T-helper 2 cell treated with Interferon-gamma antibody and Interleukin-4, amounts not matched to agents 100 ng/mL and 5 ng/mL, for 36 hours (primary cell): ENCODE measurements around the gene TNIK. TPM values are rescaled to one million over a fixed set of nuclear protein-coding genes. Genes with fewer than 3 reads are reported as not detected.

Source experiments
- intact Hi-C: fragments of 100-400 bp; cut with micrococcal nuclease; formaldehyde crosslinking; loops from one replicate; pipeline ENCODE4 v1.15.1; 2023
- total RNA-seq: library from RNA; stranded (reverse); gene quantifications from 2 replicates; pipeline ENCODE4 v1.2.3, GENCODE V29; 2022

TNIK gene
- total RNA-seq, 1 donor from 2014 or later = 73.1 TPM

- intact Hi-C loops = no loop called here
Measured at GRCh38 chr3:171064461-171064860, 395.7 kb downstream of the TNIK start.

GRCh38 chr3:171061749-171062148, 398.5 kb downstream of the TNIK start:
- intact Hi-C loops = no loop called here

GRCh38 chr3:171059978-171060377, 400.2 kb downstream of the TNIK start:
- intact Hi-C loops = no loop called here

DNA sequence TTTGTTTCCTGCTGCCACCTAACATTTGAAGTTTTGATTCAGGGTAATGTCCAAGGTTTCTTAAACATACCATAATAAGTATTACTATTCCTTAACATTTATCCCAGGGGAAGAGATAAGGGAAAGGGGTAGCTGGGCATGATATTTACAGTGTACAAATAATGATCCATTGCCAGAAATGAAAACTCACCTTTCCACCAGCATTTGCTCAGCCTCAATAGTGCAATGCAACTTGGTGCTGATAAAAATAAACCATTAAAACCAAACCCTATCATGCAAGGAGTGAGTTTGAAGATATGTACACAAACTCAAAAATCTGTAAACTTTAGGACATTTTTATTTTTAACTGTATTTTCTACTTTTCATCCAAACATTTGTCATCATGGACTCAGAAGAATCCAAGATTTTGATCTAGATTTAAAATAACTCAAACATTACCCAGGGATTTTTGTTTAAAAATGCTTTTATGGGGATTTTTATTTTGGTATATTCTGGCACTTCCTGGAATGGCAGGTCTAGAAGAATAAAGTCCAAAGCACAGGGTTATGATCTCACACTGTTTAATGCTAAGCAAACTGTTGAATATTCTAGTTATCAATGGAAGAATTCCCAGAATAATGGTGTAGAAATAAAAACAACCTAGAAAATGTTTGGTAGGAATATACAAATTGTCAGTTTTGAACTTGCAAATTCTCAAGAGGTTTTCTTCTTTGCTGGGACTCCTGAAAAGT, 401.2 kb downstream of the TNIK start:
- intact Hi-C loops = no loop called here

GRCh38 chr3:171058058-171058457, 402.1 kb downstream of the TNIK start:
- intact Hi-C loops = no loop called here

GRCh38 chr3:171057072-171057471, 403.1 kb downstream of the TNIK start:
- intact Hi-C loops = no loop called here

- intact Hi-C loops = no loop called here
Measured at GRCh38 chr3:171056528-171056927, 403.7 kb downstream of the TNIK start.

DNA sequence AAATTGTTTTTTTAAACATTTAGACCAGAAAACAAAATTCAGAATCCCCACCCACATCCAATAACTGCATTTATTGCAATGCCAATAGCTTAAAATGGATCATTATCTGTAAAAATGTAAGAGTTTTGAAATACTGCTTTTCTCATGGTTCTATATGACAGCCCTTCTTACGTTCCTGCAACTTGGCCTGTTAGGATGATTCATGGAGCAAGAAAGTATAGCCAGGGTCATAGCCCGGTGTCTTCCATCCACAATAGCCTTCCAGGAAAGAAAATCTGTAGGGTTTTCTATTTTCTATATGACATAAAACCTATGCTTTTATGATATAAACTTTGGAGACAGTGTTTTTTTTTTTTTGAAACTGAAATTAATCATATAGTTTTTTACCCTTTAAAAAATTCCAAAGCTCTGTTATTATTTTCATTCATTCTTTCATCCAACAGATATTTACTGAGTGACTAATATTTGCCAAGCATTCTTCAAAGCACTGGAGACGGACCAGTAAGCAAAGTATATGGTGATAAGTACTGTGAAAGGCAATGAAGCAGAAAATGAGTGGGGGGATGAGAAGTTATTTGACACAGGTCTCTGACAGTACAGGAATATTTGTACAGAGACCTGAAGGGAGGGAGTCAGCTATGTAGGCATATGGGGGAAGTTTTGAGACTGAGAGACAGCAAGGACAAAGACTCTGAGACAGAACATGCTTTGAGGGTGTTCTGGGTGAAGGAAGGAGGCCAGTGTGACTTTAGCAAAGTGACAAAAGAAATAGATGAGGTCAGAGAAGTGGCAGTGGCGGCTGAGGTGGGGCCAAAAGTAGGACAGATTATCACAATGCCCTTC, 404.6 kb downstream of the TNIK start:
- intact Hi-C loops = no loop called here

GRCh38 chr3:171054921-171055320, 405.3 kb downstream of the TNIK start:
- intact Hi-C loops = no loop called here

- intact Hi-C loops = no loop called here
Measured at GRCh38 chr3:171054231-171054630, 406.0 kb downstream of the TNIK start.

- intact Hi-C loops = loop anchor here (1.0 kb wide), 2 partner anchors 516 to 722 kb away; no protein-coding TSS in a partner anchor
Measured at GRCh38 chr3:171049861-171050444, 410.3 kb downstream of the TNIK start.

DNA sequence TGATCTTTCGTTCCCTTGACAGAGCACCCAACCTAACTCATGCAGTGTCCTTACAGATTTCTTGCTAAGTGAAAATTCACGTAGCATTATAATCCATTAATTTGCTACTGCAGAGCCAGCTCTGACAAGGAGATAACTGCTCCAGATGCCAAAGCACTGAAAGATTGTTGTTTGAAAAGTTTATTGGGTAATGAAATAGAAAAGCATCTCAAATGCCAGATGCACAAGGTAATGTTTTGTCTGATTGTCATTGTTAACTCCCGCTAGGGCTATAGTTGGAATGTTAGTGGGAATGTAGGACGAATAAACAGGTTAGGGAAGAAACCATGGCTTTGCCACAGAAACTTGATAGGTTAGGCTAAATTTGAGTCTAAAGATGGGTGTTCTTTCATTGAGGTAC, 413.4 kb downstream of the TNIK start:
- intact Hi-C loops = no loop called here

DNA sequence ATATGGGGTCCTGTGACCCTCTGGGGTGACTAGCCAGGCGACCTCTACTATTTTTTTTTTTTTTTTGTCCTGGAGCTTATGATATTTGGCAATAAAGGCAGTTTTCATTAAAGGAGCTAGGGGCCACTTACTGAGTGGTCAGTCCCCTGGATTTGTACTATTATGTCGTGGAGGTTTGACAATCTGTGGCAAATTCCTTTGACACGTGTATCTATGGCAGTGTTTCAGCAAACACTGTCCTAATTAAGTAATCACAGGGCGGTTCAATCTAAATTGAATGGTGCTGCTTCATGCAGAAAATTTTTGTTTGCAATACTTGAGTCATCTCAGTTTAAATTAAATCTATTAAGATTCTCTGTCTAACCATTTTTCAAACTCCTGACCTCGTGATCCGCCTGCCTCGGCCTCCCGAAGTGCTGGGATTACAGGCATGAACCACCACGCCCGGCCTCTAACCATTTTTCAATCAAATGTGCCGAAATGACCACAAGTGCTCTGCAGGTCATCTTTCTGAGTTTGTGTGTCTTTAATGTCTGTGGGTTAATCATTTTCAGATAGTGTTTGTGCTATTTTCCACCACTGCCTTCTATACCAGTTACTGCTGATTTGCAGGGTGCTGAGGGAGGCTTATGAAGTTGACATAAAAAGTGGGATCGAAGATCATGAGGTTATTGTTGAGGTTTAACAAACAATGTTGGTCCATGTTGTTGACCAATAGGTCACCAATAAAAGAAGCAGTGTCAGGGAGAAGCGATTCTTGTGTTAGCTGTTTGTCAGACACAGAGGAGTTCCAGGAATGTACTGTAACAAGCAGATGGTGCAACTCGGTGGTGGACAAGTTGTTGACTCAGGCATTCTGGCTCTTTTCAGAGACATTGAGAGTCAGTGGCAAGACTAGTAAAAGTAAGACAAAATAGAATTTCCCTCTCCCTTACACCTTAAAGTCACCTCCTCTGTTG, 415.1 kb downstream of the TNIK start:
- intact Hi-C loops = no loop called here

- intact Hi-C loops = no loop called here
Measured at GRCh38 chr3:171044384-171044783, 415.8 kb downstream of the TNIK start.

DNA sequence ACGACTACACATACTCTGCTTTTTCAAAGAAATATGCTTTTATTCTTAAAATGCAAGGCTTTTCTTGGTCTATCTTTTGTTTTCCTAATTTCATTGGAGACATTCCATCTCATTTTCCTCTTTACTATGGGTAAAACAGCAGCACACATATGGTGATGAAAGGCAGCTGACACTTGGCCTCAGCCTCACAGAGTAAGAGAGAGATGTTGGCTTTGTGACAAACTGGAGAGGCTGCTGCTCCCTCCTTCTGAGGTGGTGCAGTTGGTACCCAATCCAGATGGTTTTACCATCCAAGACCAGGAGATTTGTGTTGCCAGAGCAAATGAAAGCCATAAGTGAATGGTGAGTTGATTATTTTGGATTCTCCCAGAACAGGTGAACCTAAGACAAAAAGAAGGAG, 420.5 kb downstream of the TNIK start:
- intact Hi-C loops = no loop called here

DNA sequence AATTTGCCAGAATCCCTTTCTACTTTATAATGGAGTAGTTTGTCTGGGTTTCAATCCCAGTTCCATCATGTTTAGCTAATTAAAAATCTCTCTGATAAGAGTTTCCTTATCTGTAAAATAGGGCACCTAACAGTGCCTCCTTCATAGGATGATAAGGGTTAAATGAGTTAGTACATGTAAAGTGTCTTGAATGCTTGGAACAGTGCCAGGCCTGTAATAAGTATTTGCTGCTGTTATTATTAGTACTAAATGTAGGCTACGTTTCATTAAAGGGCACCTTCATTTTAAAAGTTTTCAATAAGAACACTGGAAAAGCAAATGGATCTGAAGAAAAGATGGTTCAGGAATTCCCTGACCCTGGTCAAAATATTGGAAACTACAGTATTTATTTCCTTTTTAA, 421.9 kb downstream of the TNIK start:
- intact Hi-C loops = no loop called here

- intact Hi-C loops = no loop called here
Measured at GRCh38 chr3:171028779-171029232, 431.4 kb downstream of the TNIK start.

- intact Hi-C loops = no loop called here
Measured at GRCh38 chr3:171028025-171028778, 432.0 kb downstream of the TNIK start.

GRCh38 chr3:171026597-171027293, 433.5 kb downstream of the TNIK start, which contains the start of gene SLC2A2:
Gene SLC2A2, minus strand, starts transcription at chr3:171026720. Its CDS starts 50 bp downstream, at chr3:171026670.
- intact Hi-C loops = no loop called here
